Measurements from ENCODE around the gene CD276.

DNA sequence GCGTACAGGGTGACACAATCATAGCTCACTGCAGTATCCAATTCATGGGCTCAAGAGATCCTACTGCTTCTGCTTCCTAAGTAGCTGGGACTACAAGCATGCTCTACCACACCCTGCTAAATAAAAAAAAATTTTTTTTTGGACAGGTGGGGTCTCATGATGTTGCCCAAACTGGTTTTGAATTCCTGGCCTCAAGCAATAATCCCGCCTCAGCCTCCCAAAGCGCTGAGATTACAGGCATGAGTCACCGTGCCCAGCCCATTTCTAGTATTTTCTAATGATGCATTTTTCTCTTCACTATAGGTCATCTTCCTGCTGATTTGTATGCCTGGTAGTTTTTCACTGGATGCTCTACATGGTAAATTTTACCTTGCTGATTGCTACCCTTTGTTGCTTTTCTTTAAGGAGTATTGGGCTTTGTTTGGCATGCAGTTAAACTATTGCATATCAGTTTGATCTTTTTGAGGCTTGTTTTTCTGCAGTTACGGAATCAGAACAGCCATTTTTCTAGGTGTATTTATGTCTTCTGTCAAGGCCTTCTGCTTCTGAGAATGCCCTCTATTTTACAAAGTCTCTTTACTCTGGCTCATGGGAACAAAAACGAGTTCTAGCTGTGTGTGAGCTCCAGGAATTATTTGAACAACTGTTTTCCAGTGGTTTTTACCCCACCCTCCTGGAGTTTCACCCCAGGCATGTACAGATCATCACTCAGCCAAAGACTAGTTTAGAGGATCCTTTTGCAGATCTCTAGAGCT is 36.7 kb upstream of the CD276 start:
- no peak for TF ChIP-seq CTCF (IDR thresholded peaks at IDR 0.05; ENCODE audit: poor library complexity)
- no peak for TF ChIP-seq EZH2 (IDR thresholded peaks at IDR 0.05; ENCODE audit: borderline replicate concordance)
